ENCODE data around the gene DAGLA. TPM values are rescaled to one million over a fixed set of nuclear protein-coding genes. Genes with fewer than 3 reads are reported as not detected.
A peak's percentile ranks its signal among the peaks of the same experiment; 100 is the strongest.

DAGLA gene
- total and polyA plus RNA-seq, 7 donors: 0.57 to 5.1 (median 2.1) TPM

GRCh38 chr11:61702701-61703312 lies 22.6 kb downstream of the DAGLA start:
- Histone ChIP-seq H3K4me1 (peaks cover 38% of the 10 kb centered on the region), H3K27ac (no peak overlapping the region), H3K4me3 (no peak overlapping the region), H3K36me3 (ENCODE audit: insufficient read depth in 1 of 2, low read depth in 1 of 2) (no peaks in the 10 kb centered on the region), H3K9me3 (no peaks in the 10 kb centered on the region), H3K27me3 (ENCODE audit: insufficient read depth in 3 of 3, low read length in 2 of 3) (no peaks in the 10 kb centered on the region)
- TF ChIP-seq CTCF (IDR thresholded peaks at IDR 0.05): no peak
- intact Hi-C loops (cut with DNase I): no loop called here
- ATAC-seq: no peak
- no peak for DNase-seq
- WGBS, 3 donors: 68 to 83% (median 70%) methylated on average over 11 of the region's 11 CpGs

DNA sequence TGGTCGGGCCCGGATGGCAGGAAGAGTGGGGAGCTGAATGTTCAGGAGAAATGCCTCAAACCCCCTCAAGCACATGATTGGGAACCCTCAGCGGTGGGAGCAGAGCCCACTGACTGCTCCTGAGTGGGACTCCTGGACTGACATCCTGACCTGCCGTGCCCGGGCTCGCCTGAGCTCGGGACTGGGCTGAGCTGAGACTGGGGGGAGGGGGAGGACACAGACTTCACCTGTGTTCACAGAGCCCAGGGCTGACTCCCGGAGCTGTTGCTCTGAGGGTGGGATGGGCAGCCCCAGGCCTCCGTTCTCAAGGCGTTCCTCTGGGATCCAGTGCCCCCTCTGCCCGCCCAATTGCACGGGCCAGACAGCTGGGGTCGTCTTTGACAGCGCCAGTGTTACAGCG lies 24.6 kb downstream of the DAGLA start:
- Histone ChIP-seq H3K27ac (no peak overlapping the region), H3K27me3 (ENCODE audit: insufficient read depth in 3 of 3, low read length in 2 of 3) (no peaks in the 10 kb centered on the region), H3K4me3 (no peak overlapping the region), H3K9me3 (no peaks in the 10 kb centered on the region), H3K4me1 (peaks cover 26% of the 10 kb centered on the region), H3K36me3 (ENCODE audit: insufficient read depth in 1 of 2, low read depth in 1 of 2) (no peaks in the 10 kb centered on the region)
- no peak for TF ChIP-seq CTCF (IDR thresholded peaks at IDR 0.05)
- no peak for ATAC-seq
- intact Hi-C loops (cut with DNase I): no loop called here
- no peak for DNase-seq
- 89 to 95% (median 93%) methylated on average over 14 to 15 of the region's 15 CpGs for WGBS, 3 donors

- intact Hi-C loops (cut with DNase I): no loop called here
- 65 to 84% (median 68%) methylated on average over 27 of the region's 27 CpGs for WGBS, 3 donors
- H3K4me3 ChIP-seq: no peak overlapping the region
- H3K27me3 ChIP-seq (ENCODE audit: insufficient read depth in 3 of 3, low read length in 2 of 3): no peaks in the 10 kb centered on the region
- no peaks in the 10 kb centered on the region for H3K9me3 ChIP-seq
- H3K27ac ChIP-seq: peak overlapping the region; percentile 55
- TF ChIP-seq CTCF (IDR thresholded peaks at IDR 0.05): no peak
- H3K36me3 ChIP-seq (ENCODE audit: insufficient read depth in 1 of 2, low read depth in 1 of 2): no peaks in the 10 kb centered on the region
- DNase-seq (no peak), ATAC-seq (peak; percentile 33 to 71 (median 47))
- H3K4me1 ChIP-seq: peaks cover 16% of the 10 kb centered on the region
These were observed 26.5 kb downstream of the DAGLA start for GRCh38 chr11:61706452-61707400.

GRCh38 chr11:61707574-61707973 lies 27.4 kb downstream of the DAGLA start:
- DNase-seq: no peak
- WGBS, 3 donors: 67 to 95% (median 74%) methylated on average over 9 of the region's 9 CpGs
- H3K27ac ChIP-seq: peak overlapping the region; percentile 55

More at GRCh38 chr11:61707574-61707973, 27.4 kb downstream of the DAGLA start:
- intact Hi-C loops (cut with DNase I): no loop called here
- H3K36me3 ChIP-seq (ENCODE audit: insufficient read depth in 1 of 2, low read depth in 1 of 2): no peaks in the 10 kb centered on the region
- peaks cover 16% of the 10 kb centered on the region for H3K4me1 ChIP-seq
- no peaks in the 10 kb centered on the region for H3K9me3 ChIP-seq
- H3K4me3 ChIP-seq: no peak overlapping the region
- TF ChIP-seq CTCF (IDR thresholded peaks at IDR 0.05): no peak
- no peaks in the 10 kb centered on the region for H3K27me3 ChIP-seq (ENCODE audit: insufficient read depth in 3 of 3, low read length in 2 of 3)
- peak in 2 of 4 donors; percentile 10 to 26 for ATAC-seq
